Coronary artery (tissue), 2 donors: ENCODE data around the gene KRTAP5-11.

Source experiments
- DNase-seq: peaks from one replicate; pipeline ENCODE4 v3.0.0-alpha.2; 2017; ENCODE audit warnings: low spot score
- H3K27ac ChIP-seq, 2 donors: fragments of 200-600 bp; sonication (generic); one replicate each; pipeline ENCODE4 v1.5.1; 2016 to 2019
- H3K4me3 ChIP-seq: fragments of 200-600 bp; sonication (generic); 2 replicates; pipeline ENCODE4 v1.5.1; 2016; ENCODE audit warnings: mild to moderate bottlenecking, moderate library complexity
- CTCF ChIP-seq: fragments of 200-600 bp; sonication (generic); IDR thresholded peaks from one replicate; pipeline ENCODE4 v1.5.1; 2019; ENCODE audit warnings: antibody characterized with exemption

The KRTAP5-11 gene

GRCh38 chr11:71555508-71555907 is 27.2 kb downstream of the KRTAP5-11 start:
- no peak for DNase-seq
- H3K27ac ChIP-seq: no peak overlapping the region
- no peak for TF ChIP-seq CTCF
- no peak overlapping the region for H3K4me3 ChIP-seq

GRCh38 chr11:71554996-71555395 is 27.7 kb downstream of the KRTAP5-11 start:
- no peak for TF ChIP-seq CTCF
- no peak for DNase-seq
- Histone ChIP-seq H3K27ac (no peak overlapping the region), H3K4me3 (no peak overlapping the region)

GRCh38 chr11:71551711-71552110 is 31.0 kb downstream of the KRTAP5-11 start:
- TF ChIP-seq CTCF: no peak
- H3K4me3 ChIP-seq: no peak overlapping the region
- no peak overlapping the region for H3K27ac ChIP-seq
- no peak for DNase-seq

GRCh38 chr11:71548716-71549151 is 33.9 kb downstream of the KRTAP5-11 start:
- no peak for TF ChIP-seq CTCF
- Histone ChIP-seq H3K27ac (no peak overlapping the region), H3K4me3 (no peak overlapping the region)
- DNase-seq: no peak

GRCh38 chr11:71548120-71548519 is 34.6 kb downstream of the KRTAP5-11 start, which contains the start of gene KRTAP5-9:
KRTAP5-9 (plus strand) TSS chr11:71548420; CDS start chr11:71548658, 238 bp downstream.
- Histone ChIP-seq H3K4me3 (no peak within 1 kb of the TSS), H3K27ac (no peak within 1 kb of the TSS)
- no peak for DNase-seq
- TF ChIP-seq CTCF: no peak

GRCh38 chr11:71545405-71545966 is 37.2 kb downstream of the KRTAP5-11 start:
- Histone ChIP-seq H3K27ac (no peak overlapping the region), H3K4me3 (no peak overlapping the region)
- TF ChIP-seq CTCF: no peak
- no peak for DNase-seq

GRCh38 chr11:71544525-71545214 is 38.0 kb downstream of the KRTAP5-11 start:
- no peak for TF ChIP-seq CTCF
- Histone ChIP-seq H3K27ac (no peak overlapping the region), H3K4me3 (no peak overlapping the region)
- no peak for DNase-seq
